HG03196 (cell line): Measurements from ENCODE around the gene PTPRC.

Experiments
- ATAC-seq: cut with Tn5 transposase; IDR thresholded peaks from one replicate; pipeline ENCODE4 v1.9.1; 2021; ENCODE audit not compliant: unreplicated experiment

The PTPRC gene

DNA sequence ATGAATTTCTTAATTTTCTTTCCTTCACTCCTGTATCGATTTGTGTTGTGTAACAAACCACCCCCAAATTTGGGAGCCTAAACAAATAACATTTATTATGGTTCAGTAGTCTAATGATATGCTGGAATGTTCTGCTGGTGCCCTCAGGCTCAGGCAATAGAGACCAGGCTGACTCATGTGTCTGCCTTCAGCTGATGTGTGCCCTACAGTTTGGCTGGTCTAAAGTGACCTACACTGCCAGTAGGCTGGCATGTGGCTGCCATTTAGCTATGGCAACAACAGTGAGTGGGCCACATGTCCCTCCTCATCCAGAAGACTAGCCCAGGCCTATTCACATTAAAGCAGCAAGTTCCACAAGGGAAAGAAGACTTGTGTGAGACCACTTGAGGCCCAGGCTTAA is 115.8 kb downstream of the PTPRC start:
- no peak for ATAC-seq

DNA sequence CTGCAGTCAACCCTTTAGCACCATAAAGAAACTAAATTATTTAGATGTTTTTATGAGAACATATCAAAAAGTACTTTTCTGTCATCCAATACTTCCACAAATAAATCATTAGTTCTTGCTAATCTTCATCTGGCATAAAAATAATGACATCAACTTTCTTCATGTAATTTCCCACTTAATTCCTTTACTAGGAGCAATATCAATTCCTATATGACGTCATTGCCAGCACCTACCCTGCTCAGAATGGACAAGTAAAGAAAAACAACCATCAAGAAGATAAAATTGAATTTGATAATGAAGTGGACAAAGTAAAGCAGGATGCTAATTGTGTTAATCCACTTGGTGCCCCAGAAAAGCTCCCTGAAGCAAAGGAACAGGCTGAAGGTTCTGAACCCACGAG is 116.9 kb downstream of the PTPRC start:
- no peak for ATAC-seq

GRCh38 chr1:198756470-198756869 is 117.6 kb downstream of the PTPRC start:
- no peak for ATAC-seq

DNA sequence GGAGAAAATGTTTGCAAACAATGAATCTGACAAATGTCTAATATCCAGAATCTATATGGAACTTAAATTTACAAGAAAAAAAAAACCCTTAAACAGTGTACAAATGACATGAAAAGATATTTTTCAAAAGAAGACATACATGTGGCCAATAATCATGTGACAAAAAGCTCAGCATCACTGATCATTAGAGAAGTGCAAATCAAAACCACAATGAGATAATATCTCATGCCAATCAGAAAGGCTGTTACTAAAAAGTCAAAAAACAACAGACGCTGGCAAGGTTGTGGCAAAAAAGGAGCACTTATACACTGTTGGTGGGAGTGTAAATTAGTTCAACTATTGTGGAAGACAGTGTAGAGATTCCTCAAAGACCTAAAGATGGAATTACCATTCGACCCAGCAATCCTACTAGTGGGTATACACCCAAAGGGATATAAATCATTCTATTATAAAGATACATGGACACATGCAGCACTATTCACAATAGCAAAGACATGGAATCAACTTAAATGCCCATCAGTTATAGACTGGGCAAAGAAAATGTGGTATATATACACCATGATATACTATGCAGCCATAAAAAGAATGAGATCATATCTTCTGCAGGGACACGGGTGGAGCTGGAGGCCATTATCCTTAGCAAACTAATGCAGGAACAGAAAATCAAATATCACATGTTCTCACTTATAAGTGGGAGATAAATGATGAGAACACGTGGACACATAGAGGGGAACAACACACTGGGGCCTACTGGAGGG is 123.2 kb downstream of the PTPRC start:
- no peak for ATAC-seq

DNA sequence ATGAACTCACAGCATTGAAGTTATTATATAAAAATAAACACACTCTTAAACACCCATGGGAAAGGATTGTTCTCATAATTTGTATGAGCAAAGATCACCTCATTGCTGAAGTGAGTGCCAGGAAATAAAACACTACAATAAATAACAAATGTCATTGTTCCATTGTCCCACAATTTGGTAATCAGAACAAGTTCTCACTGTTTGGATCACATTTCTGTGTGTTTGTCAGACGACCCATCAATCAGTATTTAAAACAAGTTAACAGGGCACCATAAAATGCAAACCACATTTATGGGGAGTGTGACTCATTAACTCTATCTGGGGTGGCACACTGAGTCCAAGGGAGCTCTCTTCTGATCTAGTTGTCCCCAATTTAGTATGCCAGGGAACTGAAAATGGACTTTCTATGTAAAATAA is 124.5 kb downstream of the PTPRC start:
- no peak for ATAC-seq

GRCh38 chr1:198764748-198765147 is 125.9 kb downstream of the PTPRC start:
- ATAC-seq = no peak

- no peak for ATAC-seq
Observed at GRCh38 chr1:198765416-198765815, 126.6 kb downstream of the PTPRC start.

DNA sequence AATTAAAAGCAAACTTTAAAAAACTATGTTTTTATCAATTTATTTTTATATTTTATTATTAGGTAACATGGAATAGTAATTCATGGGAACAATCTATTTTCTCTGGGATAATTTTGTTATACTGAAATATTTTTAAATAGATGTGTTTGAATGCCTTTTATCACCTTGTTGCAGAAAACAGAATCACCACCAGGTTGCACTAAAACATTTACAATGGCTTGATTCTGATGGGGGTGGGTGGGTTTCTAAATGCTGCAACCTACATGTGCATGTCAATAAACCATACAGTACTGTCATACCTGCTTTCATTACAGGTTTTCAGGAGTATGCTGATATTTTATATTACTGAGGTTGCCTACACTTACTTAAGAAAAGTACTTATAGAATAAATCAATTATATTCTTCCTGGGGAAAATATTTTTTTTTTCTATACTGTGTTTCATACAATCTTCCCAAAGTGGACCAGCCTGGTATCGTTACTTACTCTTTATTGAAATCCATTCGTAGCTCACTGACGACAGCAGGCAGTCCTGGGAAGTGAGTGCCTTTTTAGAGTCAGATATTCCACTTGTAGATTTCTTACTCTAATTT is 132.8 kb downstream of the PTPRC start:
- ATAC-seq = no peak

GRCh38 chr1:198772626-198773025 is 133.8 kb downstream of the PTPRC start:
- ATAC-seq = no peak

- ATAC-seq = no peak
Observed at GRCh38 chr1:198773030-198773429, 134.2 kb downstream of the PTPRC start.

- ATAC-seq = no peak
Observed at GRCh38 chr1:198773523-198773922, 134.7 kb downstream of the PTPRC start.

GRCh38 chr1:198774421-198774820 is 135.6 kb downstream of the PTPRC start:
- no peak for ATAC-seq

GRCh38 chr1:198775606-198776005 is 136.8 kb downstream of the PTPRC start:
- no peak for ATAC-seq

- ATAC-seq = no peak
Observed at GRCh38 chr1:198776602-198777029, 137.8 kb downstream of the PTPRC start.

GRCh38 chr1:198778049-198778448 is 139.2 kb downstream of the PTPRC start:
- no peak for ATAC-seq

GRCh38 chr1:198780376-198780775 is 141.5 kb downstream of the PTPRC start:
- no peak for ATAC-seq

GRCh38 chr1:198788561-198789064 is 149.8 kb downstream of the PTPRC start:
- ATAC-seq = peak; percentile 63

- no peak for ATAC-seq
Observed at GRCh38 chr1:198793714-198794113, 154.9 kb downstream of the PTPRC start.

DNA sequence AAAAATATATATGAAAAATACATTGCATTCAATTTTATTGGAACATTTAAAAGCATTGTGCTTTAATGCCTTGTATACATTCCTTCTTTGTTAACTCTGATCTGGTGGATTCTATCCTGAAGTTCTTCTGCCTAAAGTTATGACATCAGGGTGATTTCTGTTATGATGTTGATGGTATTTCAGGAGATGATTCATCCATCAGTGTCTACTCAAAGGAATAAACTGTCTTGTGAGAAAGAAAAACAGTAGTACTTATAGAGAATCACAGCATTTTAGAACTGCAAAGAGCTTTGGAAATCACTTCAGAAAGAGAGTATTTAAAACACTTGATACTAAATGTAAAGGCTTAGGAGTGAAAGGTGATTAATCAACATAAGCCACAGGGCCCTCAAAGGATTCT is 155.7 kb downstream of the PTPRC start:
- no peak for ATAC-seq

DNA sequence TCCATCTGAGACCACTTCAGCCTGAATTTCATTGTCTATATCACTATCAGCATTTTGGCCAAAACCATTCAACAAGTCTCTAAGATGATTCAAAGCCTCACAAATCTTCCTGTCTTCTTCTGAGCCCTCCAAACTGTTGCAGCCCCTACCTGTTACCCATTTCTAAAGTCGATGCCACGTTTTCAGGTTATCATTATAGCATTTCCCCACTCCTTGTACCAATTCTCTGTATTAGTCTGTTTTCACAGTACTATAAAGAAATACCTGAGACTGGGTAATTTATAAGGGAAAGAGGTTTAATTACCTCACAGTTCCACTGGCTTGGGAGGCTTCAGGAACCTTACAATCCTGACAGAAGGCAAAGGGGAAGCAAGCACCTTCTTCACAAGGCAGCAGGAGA is 158.8 kb downstream of the PTPRC start:
- ATAC-seq = no peak

DNA sequence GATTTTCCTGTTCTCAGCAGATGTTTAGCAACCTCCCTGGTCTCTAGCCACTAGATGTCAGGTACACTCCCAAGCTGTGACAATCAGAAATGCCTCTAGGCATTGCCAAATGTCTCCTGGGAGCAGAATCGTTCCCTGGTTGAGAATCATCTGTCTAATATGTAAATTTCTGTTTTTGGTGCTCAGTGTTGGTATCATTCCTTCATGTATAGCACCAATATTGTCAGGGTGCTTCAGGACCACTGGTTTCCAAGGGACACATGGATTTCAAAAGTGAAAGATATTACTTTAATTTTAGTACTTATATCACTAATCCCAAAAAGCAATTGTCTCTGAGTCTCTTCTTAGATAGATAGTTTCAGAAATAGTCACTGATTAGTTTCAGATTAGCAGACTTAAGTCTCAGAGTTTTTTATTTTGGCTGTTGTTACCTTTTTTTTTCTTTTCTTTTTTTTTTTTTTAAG is 160.1 kb downstream of the PTPRC start:
- peak; percentile 83 for ATAC-seq

GRCh38 chr1:198805498-198806151 is 166.8 kb downstream of the PTPRC start:
- no peak for ATAC-seq
